Adrenal gland (tissue), 12 donors: ENCODE measurements around the gene C1orf232. TPM values are rescaled to one million over a fixed set of nuclear protein-coding genes. Genes with fewer than 3 reads are reported as not detected.
A peak's percentile ranks its signal among the peaks of the same experiment; 100 is the strongest.

Source experiments
- DNase-seq, 7 donors: peaks; one replicate each; pipeline ENCODE4 v3.0.0-alpha.2; 2019 to 2020
- H3K27ac ChIP-seq, 5 donors: fragments of 200-600 bp; sonication (generic) in 4 of 5; 1 replicate in 3 of 5; 2 replicates in 2 of 5; pipeline versions ENCODE4 v1.5.1 to v1.8.0; 2016 to 2020; ENCODE audit warnings: mild to moderate bottlenecking in 1 of 5
- H3K27me3 ChIP-seq: fragments of 200-600 bp; 2 replicates; pipeline ENCODE4 v1.8.0; 2021
- H3K36me3 ChIP-seq, 2 donors: fragments of 200-600 bp; replicated peaks in 1 of 2; 1 replicate in 1 of 2; 2 replicates in 1 of 2; pipeline versions ENCODE4 v1.5.1 to v1.8.0; 2018 to 2022
- H3K4me1 ChIP-seq, 2 donors: fragments of 200-600 bp; replicated peaks in 1 of 2; 1 replicate in 1 of 2; 2 replicates in 1 of 2; pipeline versions ENCODE4 v1.5.1 to v1.8.0; 2018 to 2021
- H3K4me3 ChIP-seq, 4 donors: fragments of 200-600 bp; sonication (generic) in 3 of 4; one replicate each; pipeline ENCODE4 v1.5.1; 2016 to 2018
- H3K9me3 ChIP-seq, 3 donors: fragments of 200-600 bp; sonication (generic) in 1 of 3; replicated peaks in 1 of 3; 1 replicate in 2 of 3; 2 replicates in 1 of 3; pipeline versions ENCODE4 v1.5.1 to v1.8.0; 2016 to 2021
- POLR2A ChIP-seq, 2 donors: fragments of 450-650 bp; IDR thresholded peaks; one replicate each; pipeline ENCODE4 v1.6.1; 2017; ENCODE audit warnings: antibody characterized with exemption in 2 of 2, mild to moderate bottlenecking in 2 of 2, moderate library complexity in 1 of 2
- WGBS, 4 donors: extraction: QIAGEN DNeasy Blood & Tissue Kit in 2 of 4; methylation state at CpG; one replicate each; pipeline versions ENCODE4 v1.1.5 to v1.1.7; 2013 to 2017; 5-methylcytosine and 5-hydroxymethylcytosine counted together
- intact Hi-C, 2 donors: fragments of 100-400 bp; cut with DNase I; formaldehyde crosslinking; loops; one replicate each; pipeline versions ENCODE4 v1.14.1 to v1.15.0; 2022 to 2023
- polyA plus RNA-seq, 3 donors: library from polyadenylated mRNA; stranded (reverse); fragments of 200-250 nt in 2 of 3; fragments of 350-450 nt in 1 of 3; fragmentation: Illumina TruSeq in 1 of 3; extraction: RNeasy Lipid Tissue Mini Kit (QIAGEN cat#74804) in 1 of 3; gene quantifications; one replicate each; pipeline ENCODE4 v1.2.3, GENCODE V29; 2013 to 2014
- total RNA-seq, 9 donors: library from RNA; depleted of rRNA in 4 of 9; stranded (reverse); fragments of >200 nt in 4 of 9; fragments of 120-200 nt in 1 of 9; fragmentation: NEBNext Ultra II Directional in 1 of 9; extraction: Animal tissue kit (Norgen Biotek cat#: 25700) in 1 of 9; gene quantifications; one replicate each; pipeline versions ENCODE4 v1.1.0 to v1.2.4, GENCODE V29; 2013 to 2023
- TF ChIP-seq, protein P1 (sequence below), 6 experiments: fragments of 450-650 bp in 4 of 6; fragments of 200-600 bp in 2 of 6; sonication (generic) in 1 of 6; IDR thresholded peaks; 1 replicate in 5 of 6; 2 replicates in 1 of 6; pipeline versions ENCODE4 v1.5.1 to v1.8.0; 2016 to 2021; ENCODE audit warnings: antibody characterized with exemption in 6 of 6, mild to moderate bottlenecking in 2 of 6, moderate library complexity in 1 of 6
- donor health status: healthy with polysubstance abuse.
- donor health status: Bipolar disorder and iron deficiency.
- donor health status: DM: yes; HTN: yes; CAD: no.
- donor health status: DM: no; HTN: no; CAD: no.
- donor health status: DM: no; HTN: no; CAD: no.
- donor health status: DM: yes; HTN: yes; CAD: no.

The C1orf232 gene
- total and polyA plus RNA-seq, 12 donors = not detected

DNA sequence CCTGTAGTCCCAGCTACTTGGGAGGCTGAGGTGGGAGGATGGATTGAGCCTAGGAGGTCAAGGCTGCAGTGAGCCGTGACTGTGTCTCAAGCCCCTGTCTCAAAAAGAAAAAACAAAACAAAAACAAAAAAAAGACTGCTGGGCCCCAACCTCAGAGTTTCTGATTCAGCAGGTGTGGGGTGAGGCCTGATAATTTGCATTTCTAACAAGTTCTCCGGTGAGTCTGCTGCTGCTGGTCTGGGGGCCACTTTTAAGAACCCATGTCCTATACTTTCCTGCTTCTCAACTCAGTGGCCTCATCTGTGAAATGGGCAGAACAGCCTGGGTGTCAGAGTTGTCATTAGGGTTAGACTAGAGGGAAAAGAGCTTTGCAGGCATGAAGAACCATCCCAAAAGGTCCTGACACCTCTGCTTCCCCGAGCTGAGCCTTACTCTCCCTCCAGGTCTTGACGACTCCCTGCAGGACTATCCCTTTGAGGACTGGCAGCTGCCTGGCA is 11.3 kb upstream of the C1orf232 start:
- DNase-seq = no peak
- Histone ChIP-seq H3K4me3 (no peak overlapping the region), H3K4me1 (no peaks in the 10 kb centered on the region), H3K27me3 (no peaks in the 10 kb centered on the region), H3K36me3 (no peaks in the 10 kb centered on the region), H3K27ac (no peak overlapping the region), H3K9me3 (no peaks in the 10 kb centered on the region)
- 59 to 72% (median 70%) methylated on average over 3 to 4 of the region's 4 CpGs for WGBS, 4 donors
- intact Hi-C loops = no loop called here
- TF ChIP-seq, protein P1, sequence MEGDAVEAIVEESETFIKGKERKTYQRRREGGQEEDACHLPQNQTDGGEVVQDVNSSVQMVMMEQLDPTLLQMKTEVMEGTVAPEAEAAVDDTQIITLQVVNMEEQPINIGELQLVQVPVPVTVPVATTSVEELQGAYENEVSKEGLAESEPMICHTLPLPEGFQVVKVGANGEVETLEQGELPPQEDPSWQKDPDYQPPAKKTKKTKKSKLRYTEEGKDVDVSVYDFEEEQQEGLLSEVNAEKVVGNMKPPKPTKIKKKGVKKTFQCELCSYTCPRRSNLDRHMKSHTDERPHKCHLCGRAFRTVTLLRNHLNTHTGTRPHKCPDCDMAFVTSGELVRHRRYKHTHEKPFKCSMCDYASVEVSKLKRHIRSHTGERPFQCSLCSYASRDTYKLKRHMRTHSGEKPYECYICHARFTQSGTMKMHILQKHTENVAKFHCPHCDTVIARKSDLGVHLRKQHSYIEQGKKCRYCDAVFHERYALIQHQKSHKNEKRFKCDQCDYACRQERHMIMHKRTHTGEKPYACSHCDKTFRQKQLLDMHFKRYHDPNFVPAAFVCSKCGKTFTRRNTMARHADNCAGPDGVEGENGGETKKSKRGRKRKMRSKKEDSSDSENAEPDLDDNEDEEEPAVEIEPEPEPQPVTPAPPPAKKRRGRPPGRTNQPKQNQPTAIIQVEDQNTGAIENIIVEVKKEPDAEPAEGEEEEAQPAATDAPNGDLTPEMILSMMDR (IDR thresholded peaks at IDR 0.05) = no peak
- no peak for TF ChIP-seq POLR2A (IDR thresholded peaks at IDR 0.05)

DNA sequence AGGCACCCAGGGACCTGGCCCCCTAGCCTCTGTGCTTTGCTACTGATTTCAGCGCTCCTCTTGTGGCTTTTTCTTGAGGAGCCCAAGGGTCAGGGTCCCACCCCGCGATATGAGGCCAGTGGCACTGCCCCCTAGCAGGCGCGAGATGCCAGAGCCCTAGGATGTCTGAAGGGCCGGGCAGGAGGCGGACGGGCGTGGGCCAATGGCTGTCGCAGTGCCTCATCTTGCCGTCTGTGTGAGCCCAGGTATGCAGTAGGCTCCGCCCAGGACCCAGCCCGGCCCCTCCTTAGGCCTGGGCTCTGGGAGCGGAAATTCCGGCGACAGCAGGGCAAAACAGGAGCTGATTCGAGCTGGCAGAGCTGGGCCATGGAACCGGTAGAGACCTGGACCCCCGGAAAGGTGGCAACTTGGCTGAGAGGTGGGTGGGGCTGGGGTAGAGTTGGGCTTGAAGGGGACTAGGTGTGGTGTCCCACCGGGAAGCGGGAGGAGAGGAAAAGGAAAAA is 8.5 kb upstream of the C1orf232 start, which contains the start of gene CNKSR1:
Gene CNKSR1 (plus strand): TSS at position 310 of the 503 bp plus-strand sequence. CDS start 57 bp downstream, at position 367.
- intact Hi-C loops = no loop called here
- no peaks in the 10 kb centered on the region for H3K36me3 ChIP-seq
- no peak for TF ChIP-seq POLR2A (IDR thresholded peaks at IDR 0.05)
- TF ChIP-seq, protein P1 (IDR thresholded peaks at IDR 0.05) = no peak
- 65 to 70% (median 66%) methylated on average over 13 to 21 of the region's 21 CpGs for WGBS, 4 donors
- no peaks in the 10 kb centered on the region for H3K27me3 ChIP-seq
- no peaks in the 10 kb centered on the region for H3K4me1 ChIP-seq
- DNase-seq = no peak
- H3K27ac ChIP-seq = no peak within 1 kb of the TSS
- H3K9me3 ChIP-seq = no peaks in the 10 kb centered on the region
- no peak within 1 kb of the TSS for H3K4me3 ChIP-seq

DNA sequence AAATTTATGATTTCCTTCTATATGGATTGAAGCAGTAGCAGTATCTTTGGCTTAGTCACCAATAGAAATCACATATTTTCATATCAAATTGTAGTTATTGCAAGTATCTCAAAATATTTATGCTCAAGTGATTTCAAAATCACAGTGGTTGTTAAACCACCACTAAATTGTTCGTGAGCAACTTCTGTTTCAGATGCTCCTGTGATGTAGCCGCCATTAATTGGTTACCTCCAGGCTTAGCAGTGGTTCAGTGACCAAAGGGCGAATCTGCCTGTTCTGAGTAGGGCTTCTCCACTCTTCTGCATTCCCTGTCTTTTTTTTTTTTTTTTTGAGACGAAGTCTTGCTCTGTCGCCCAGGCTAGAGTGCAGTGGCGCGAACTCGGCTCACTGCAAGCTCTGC is 6.6 kb upstream of the C1orf232 start:
- intact Hi-C loops = no loop called here
- no peak for DNase-seq
- Histone ChIP-seq H3K4me3 (no peak overlapping the region), H3K9me3 (no peaks in the 10 kb centered on the region), H3K27ac (no peak overlapping the region), H3K4me1 (peaks cover 4 to 6% of the 10 kb centered on the region in 2 donors), H3K36me3 (no peaks in the 10 kb centered on the region), H3K27me3 (no peaks in the 10 kb centered on the region)
- no peak for TF ChIP-seq POLR2A (IDR thresholded peaks at IDR 0.05)
- TF ChIP-seq, protein P1 (IDR thresholded peaks at IDR 0.05) = no peak
- 88 to 96% (median 93%) methylated on average over 8 of the region's 8 CpGs for WGBS, 4 donors

- intact Hi-C loops = no loop called here
- H3K36me3 ChIP-seq = no peaks in the 10 kb centered on the region
- no peak for DNase-seq
- TF ChIP-seq POLR2A (IDR thresholded peaks at IDR 0.05) = no peak
- H3K4me3 ChIP-seq = peak within 1 kb of the TSS in 1 of 4 donors; percentile 84
- WGBS, 4 donors = 91 to 95% (median 93%) methylated on average over 21 to 34 of the region's 34 CpGs
- H3K9me3 ChIP-seq = no peaks in the 10 kb centered on the region
- peaks cover 7 to 15% of the 10 kb centered on the region in 2 donors for H3K4me1 ChIP-seq
- H3K27ac ChIP-seq = no peak within 1 kb of the TSS
- H3K27me3 ChIP-seq = no peaks in the 10 kb centered on the region
These were observed 2.6 kb upstream of the C1orf232 start, which contains the start of gene ZNF593OS for GRCh38 chr1:26171084-26172072. Gene ZNF593OS (minus strand): TSS chr1:26171832. CDS start chr1:26171661, 171 bp downstream.
